ENCODE measurements around the gene KRT9. TPM values are rescaled to one million over a fixed set of nuclear protein-coding genes. Genes with fewer than 3 reads are reported as not detected.

The KRT9 gene
- total and polyA plus RNA-seq, 2 donors (not counting 3 experiments of a cell fraction or from before 2014, with no cell fraction given): not detected

DNA sequence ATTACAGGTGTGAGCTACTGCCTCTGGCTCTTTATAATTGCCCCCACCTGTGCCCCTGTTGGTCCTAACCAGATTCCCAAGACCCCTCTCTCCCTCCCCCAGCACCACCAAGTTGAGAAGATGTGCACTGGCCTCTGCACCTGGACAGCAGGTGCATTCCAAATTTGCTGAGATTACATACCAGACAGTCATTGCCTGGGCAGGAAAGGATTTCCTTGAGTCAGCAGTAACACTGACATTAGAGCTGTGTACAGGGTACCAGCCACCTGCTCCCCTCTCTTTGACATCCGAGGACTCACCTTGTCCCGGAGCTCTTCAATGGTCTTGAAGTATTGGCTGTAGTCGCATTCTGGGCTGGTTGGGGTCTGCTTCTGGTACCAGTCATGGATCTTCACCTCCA, 53.8 kb downstream of the KRT9 start:
- dilution Hi-C loops (cut with MboI; ENCODE audit: extremely low pct_ligation_motif_present, low sequenced_read_pairs) (no loop called here), intact Hi-C loops (cut with micrococcal nuclease) (no loop called here)
- FAIRE-seq: no peak
- no TSS peak for BruUV-seq (replicated peaks)
- no peaks in the 10 kb centered on the region for H3K36me3 ChIP-seq (ENCODE audit: control insufficient read depth in 2 of 2, extremely low read depth in 1 of 2, insufficient read depth in 2 of 2, low read length in 2 of 2)
- DNase-seq (ENCODE audit: low read depth, low spot score): no peak
- no peak overlapping the region for H2AFZ ChIP-seq (ENCODE audit: low read depth, low read length)
- H3K27me3 ChIP-seq (ENCODE audit: control insufficient read depth in 2 of 2, insufficient read depth in 2 of 2, low read length in 2 of 2): no peaks in the 10 kb centered on the region
- ChIA-PET POLR2A (no interaction called here), CTCF (interaction anchor here (0.8 to 5.3 kb wide), 4 partner anchors 16 to 148 kb away, joined by 3 to 66 read pairs (median 4); no protein-coding TSS in a partner anchor)
- TF ChIP-seq FOS (IDR thresholded peaks at IDR 0.05; ENCODE audit: borderline replicate concordance, insufficient read depth, low read length) (no peak), POLR2A (IDR thresholded peaks at IDR 0.05; ENCODE audit: low read depth, low read length) (no peak), MYC (IDR thresholded peaks at IDR 0.05; ENCODE audit: low read depth, low read length) (no peak), POLR2AphosphoS5 (IDR thresholded peaks at IDR 0.05; ENCODE audit: insufficient read depth, low read depth, low read length) (no peak), GATA2 (IDR thresholded peaks at IDR 0.05; ENCODE audit: insufficient read depth, insufficient read length, low read depth, low read length) (no peak), EZH2 (IDR thresholded peaks at IDR 0.05; ENCODE audit: borderline replicate concordance, low read depth, low read length, severe bottlenecking) (no peak), JUN (IDR thresholded peaks at IDR 0.05; ENCODE audit: borderline replicate concordance, insufficient read depth, insufficient read length, low read depth) (no peak)
- TF ChIP-seq, protein P1, sequence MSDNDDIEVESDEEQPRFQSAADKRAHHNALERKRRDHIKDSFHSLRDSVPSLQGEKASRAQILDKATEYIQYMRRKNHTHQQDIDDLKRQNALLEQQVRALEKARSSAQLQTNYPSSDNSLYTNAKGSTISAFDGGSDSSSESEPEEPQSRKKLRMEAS (IDR thresholded peaks at IDR 0.05; ENCODE audit: insufficient read depth, insufficient read length): no peak
- TF ChIP-seq, protein P2, sequence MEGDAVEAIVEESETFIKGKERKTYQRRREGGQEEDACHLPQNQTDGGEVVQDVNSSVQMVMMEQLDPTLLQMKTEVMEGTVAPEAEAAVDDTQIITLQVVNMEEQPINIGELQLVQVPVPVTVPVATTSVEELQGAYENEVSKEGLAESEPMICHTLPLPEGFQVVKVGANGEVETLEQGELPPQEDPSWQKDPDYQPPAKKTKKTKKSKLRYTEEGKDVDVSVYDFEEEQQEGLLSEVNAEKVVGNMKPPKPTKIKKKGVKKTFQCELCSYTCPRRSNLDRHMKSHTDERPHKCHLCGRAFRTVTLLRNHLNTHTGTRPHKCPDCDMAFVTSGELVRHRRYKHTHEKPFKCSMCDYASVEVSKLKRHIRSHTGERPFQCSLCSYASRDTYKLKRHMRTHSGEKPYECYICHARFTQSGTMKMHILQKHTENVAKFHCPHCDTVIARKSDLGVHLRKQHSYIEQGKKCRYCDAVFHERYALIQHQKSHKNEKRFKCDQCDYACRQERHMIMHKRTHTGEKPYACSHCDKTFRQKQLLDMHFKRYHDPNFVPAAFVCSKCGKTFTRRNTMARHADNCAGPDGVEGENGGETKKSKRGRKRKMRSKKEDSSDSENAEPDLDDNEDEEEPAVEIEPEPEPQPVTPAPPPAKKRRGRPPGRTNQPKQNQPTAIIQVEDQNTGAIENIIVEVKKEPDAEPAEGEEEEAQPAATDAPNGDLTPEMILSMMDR (IDR thresholded peaks at IDR 0.05; ENCODE audit: extremely low read depth in 1 of 2, insufficient read depth in 1 of 2, low read depth in 1 of 2, low read length in 2 of 2): no peak
- H3K4me3 ChIP-seq (replicated peaks in 1 of 3; ENCODE audit: insufficient read depth in 1 of 3, low read depth in 1 of 3, low read length in 3 of 3): no peak overlapping the region
- no peaks in the 10 kb centered on the region for H3K79me2 ChIP-seq (ENCODE audit: control insufficient read depth, insufficient read depth, low read length)
- no peak overlapping the region for H3K9ac ChIP-seq (replicated peaks; ENCODE audit: extremely low read depth, insufficient read depth, low read length)
- no peaks in the 10 kb centered on the region for H4K20me1 ChIP-seq (replicated peaks; ENCODE audit: control insufficient read depth, extremely low read depth, insufficient read depth, low read length)
- H3K9me3 ChIP-seq (replicated peaks; ENCODE audit: control insufficient read depth, insufficient read depth, low read length): no peaks in the 10 kb centered on the region
- no peaks in the 10 kb centered on the region for H3K9me1 ChIP-seq (replicated peaks; ENCODE audit: control insufficient read depth, extremely low read depth, insufficient read depth, low read length)
- H3K27ac ChIP-seq (ENCODE audit: insufficient read depth, low read depth, low read length): no peak overlapping the region
- H3K4me1 ChIP-seq (ENCODE audit: control insufficient read depth, extremely low read depth, insufficient read depth, low read length): peaks cover 23% of the 10 kb centered on the region
- H3K4me2 ChIP-seq (ENCODE audit: insufficient read depth, low read length): no peak overlapping the region

Data from endothelial cell of umbilical vein (primary cell).